ENCODE results near the gene PRELID3B.

Gene PRELID3B

GRCh38 chr20:59008715-59009336, 33.8 kb downstream of the PRELID3B start:
- DNase-seq (ENCODE audit: low read depth), result no peak

- no peak for DNase-seq (ENCODE audit: low read depth)
These were observed 34.7 kb downstream of the PRELID3B start for GRCh38 chr20:59007665-59008511.

GRCh38 chr20:59006864-59007664, 35.5 kb downstream of the PRELID3B start, which contains the start of gene CTSZ:
Gene CTSZ, minus strand, starts transcription at chr20:59007254. Its CDS starts 126 bp downstream, at chr20:59007128.
- DNase-seq (ENCODE audit: low read depth), result no peak

- DNase-seq (ENCODE audit: low read depth), result no peak
These were observed 36.3 kb downstream of the PRELID3B start for GRCh38 chr20:59006167-59006863.

GRCh38 chr20:59005523-59006166, 36.9 kb downstream of the PRELID3B start:
- DNase-seq (ENCODE audit: low read depth), result no peak

- no peak for DNase-seq (ENCODE audit: low read depth)
These were observed 37.6 kb downstream of the PRELID3B start for GRCh38 chr20:59004763-59005522.

GRCh38 chr20:59004493-59004762, 38.2 kb downstream of the PRELID3B start:
- DNase-seq (ENCODE audit: low read depth), result no peak

- DNase-seq (ENCODE audit: low read depth), result no peak
These were observed 38.6 kb downstream of the PRELID3B start for GRCh38 chr20:59003836-59004492.

- no peak for DNase-seq (ENCODE audit: low read depth)
These were observed 39.6 kb downstream of the PRELID3B start for GRCh38 chr20:59002874-59003399.

- DNase-seq (ENCODE audit: low read depth), result no peak
These were observed 40.2 kb downstream of the PRELID3B start for GRCh38 chr20:59002388-59002787.

GRCh38 chr20:59001449-59002171, 41.0 kb downstream of the PRELID3B start:
- DNase-seq (ENCODE audit: low read depth), result no peak

GRCh38 chr20:59001068-59001448, 41.5 kb downstream of the PRELID3B start:
- no peak for DNase-seq (ENCODE audit: low read depth)

GRCh38 chr20:59000326-59000725, 42.3 kb downstream of the PRELID3B start:
- no peak for DNase-seq (ENCODE audit: low read depth)

- no peak for DNase-seq (ENCODE audit: low read depth)
These were observed 43.9 kb downstream of the PRELID3B start for GRCh38 chr20:58998656-58999055.

GRCh38 chr20:58997141-58997770, 45.3 kb downstream of the PRELID3B start:
- DNase-seq (ENCODE audit: low read depth), result no peak

GRCh38 chr20:58996226-58996611, 46.4 kb downstream of the PRELID3B start:
- DNase-seq (ENCODE audit: low read depth), result no peak

- DNase-seq (ENCODE audit: low read depth), result no peak
These were observed 46.9 kb downstream of the PRELID3B start for GRCh38 chr20:58995461-58996225.
